GM18873 (cell line): ENCODE results near the gene ZNF423.

Source experiments
- ATAC-seq: cut with Tn5 transposase; IDR thresholded peaks from one replicate; pipeline ENCODE4 v1.9.1; 2021; ENCODE audit warnings: mild to moderate bottlenecking, moderate library complexity, moderate number of reproducible peaks; ENCODE audit not compliant: unreplicated experiment, low FRiP score

ZNF423 gene

GRCh38 chr16:49757559-49758069 is 98.3 kb downstream of the ZNF423 start:
- no peak for ATAC-seq

GRCh38 chr16:49756775-49757558 is 98.9 kb downstream of the ZNF423 start:
- ATAC-seq, result no peak

DNA sequence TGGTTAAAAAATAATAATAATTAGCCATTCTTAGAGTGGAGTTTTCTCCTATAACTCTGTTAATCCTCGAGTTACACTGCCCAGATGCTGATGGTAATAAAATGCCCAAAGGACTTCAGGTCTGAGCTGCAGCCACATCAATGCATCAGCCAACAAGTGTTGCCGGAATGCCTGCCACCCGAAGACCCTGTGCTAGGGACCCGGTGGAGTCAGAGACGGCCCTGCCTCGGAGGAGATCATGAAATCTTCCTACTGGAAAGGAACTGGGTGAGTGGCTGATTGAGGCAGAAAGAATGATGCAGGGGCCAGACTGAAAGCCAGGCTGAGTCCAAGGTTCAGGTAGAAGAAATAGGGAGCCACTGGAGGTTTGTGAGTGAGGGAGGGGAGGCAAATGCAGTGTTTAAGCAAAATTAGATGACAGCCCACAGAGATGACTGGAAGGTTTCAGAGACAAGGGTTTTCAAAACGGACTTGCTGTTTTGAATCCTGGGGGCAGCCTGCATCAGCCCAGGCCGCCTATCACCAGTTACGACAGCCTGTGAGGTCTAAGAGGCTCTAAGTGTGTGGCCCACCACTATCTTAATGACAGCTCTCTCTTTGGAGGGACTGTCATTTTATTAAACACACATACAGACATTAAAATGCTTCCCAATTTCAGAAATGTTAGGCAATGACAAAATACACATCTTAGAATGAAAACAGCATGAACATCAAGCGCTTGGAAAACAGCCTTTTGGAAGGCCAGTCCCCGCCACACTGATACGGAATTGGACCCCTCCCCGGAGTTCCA is 100.0 kb downstream of the ZNF423 start:
- no peak for ATAC-seq

DNA sequence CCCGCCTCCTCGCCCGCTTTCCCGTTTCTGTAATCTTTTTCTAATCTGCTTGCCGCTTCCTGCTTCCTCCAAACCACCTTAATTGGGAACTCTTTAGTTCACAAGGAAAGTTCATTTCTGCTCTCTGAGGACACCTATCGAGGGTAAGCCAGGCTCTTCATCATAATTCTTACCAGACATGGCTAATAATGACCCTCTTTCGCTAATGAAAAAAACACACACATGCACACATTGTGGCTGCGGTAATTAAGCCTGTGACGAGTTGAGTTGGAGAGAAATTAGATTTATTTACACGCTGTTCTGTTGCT is 100.6 kb downstream of the ZNF423 start:
- ATAC-seq, result no peak

- no peak for ATAC-seq
Measured at GRCh38 chr16:49754495-49755312, 101.2 kb downstream of the ZNF423 start.

DNA sequence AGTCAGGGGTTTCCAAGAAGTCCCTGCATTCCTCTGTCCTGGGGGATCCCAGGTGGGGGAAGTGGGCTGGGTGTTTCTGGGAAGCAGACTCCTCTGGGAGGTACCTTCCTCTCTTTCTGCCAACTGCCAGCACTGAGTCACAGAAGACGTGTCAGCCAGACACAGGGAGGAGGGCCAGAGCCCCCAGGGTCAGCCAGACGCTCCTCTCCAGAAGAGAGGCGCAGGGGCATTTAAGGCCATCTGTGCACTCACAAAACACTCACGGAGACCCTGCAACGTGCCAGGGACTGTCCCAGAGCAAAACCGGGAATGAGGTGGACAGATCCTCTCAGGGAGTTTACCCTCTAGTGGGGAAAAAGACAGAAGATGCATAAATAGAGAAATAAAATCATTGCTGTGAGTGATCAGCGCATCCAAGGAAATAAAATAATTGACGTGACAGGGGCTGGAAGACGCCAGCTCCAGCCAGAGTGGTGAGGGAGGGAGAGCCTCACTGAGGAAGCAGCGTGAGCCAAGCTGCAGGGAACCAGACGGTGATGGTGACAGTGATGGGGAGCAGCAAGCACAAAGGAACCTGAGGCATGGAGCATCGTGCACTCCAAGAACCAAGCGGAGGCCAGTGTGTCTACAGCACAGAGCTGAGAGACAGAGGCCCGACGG is 105.4 kb downstream of the ZNF423 start:
- no peak for ATAC-seq

GRCh38 chr16:49749816-49750215 is 106.1 kb downstream of the ZNF423 start:
- ATAC-seq, result no peak

DNA sequence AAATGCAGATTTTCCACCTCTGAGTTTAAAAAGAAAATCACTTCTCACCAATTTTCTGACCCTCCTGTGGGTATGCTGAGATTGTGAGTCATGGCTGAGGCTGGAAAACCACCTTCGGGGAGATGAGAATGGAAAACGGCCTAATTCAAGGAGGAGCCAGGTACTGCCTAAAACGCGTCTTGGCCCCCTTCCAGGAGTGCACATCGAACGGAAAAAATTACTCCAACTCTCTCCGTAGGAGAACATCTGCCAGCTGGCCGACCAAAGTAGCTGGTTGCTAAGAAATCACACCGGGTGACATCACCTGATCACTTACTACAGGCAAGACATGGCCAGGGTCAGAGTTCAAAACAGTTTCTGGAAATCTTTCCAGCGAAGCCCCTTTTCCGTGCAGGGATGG is 107.6 kb downstream of the ZNF423 start:
- ATAC-seq, result no peak

DNA sequence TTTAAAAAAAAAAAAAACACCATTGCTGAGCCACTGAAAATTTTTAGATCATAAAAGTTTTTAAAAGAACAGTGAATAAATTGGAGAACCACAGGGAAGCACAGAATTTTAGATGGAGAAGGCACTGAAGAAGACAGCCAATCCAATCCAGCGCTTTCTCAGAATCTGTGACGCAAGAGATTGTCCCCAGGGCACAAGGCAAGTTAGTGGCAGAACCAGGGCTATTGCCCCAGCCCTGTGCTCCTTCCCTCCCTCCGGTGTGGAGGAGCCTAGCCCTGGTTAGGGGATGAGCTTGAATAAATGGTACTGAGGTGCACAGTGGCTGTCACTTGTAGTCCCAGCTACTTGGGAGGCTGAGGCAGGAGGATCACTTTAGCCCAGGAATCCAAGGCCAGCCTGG is 108.3 kb downstream of the ZNF423 start:
- ATAC-seq, result no peak

GRCh38 chr16:49746545-49746944 is 109.4 kb downstream of the ZNF423 start:
- no peak for ATAC-seq

- ATAC-seq, result no peak
Measured at GRCh38 chr16:49745311-49745747, 110.6 kb downstream of the ZNF423 start.

GRCh38 chr16:49744244-49745220 is 111.4 kb downstream of the ZNF423 start:
- no peak for ATAC-seq

GRCh38 chr16:49743658-49744057 is 112.3 kb downstream of the ZNF423 start:
- ATAC-seq, result no peak

GRCh38 chr16:49743203-49743464 is 112.8 kb downstream of the ZNF423 start:
- ATAC-seq, result no peak

DNA sequence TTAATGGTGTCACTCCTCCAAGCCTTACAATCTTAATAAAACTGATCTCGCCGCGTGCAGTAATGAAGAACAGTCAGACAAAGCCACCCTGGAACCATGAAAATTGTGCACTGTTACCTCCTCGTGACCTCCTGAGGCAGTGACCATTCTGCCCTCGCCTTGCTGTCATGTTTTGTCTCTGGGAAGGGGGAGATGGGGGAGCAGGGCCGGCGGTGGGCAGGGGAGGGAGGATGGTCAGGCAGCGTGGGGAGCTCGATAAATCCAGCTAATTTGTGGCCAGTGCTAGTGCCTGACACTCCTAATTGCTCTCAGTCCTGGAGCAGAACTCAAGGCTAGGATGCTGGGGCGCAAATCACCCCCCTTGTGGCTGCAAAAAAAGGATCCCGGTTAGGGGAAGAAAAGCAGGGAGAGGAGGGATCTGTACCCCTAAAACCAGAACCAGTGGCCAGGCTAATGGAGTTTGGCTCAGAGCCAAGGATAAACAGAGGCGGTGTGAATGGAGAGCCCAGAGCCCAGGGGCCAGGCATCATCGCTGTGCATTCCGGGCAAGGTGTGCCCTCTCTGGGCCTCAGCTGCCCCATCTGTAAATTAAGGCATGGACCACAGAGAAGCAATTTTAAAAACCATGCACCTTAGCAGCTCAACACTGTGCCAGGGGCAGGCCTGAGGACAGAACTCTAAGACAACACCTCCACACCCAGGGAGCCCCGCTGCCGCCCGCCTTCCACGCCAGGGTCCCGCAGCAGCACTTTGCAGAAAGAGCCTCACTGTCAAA is 113.3 kb downstream of the ZNF423 start:
- ATAC-seq, result no peak

- no peak for ATAC-seq
Measured at GRCh38 chr16:49740256-49740655, 115.7 kb downstream of the ZNF423 start.

- ATAC-seq, result no peak
Measured at GRCh38 chr16:49739381-49739780, 116.5 kb downstream of the ZNF423 start.

- no peak for ATAC-seq
Measured at GRCh38 chr16:49738832-49739231, 117.1 kb downstream of the ZNF423 start.

- no peak for ATAC-seq
Measured at GRCh38 chr16:49738001-49738400, 117.9 kb downstream of the ZNF423 start.
